ENCODE measurements around the gene MOCS1.

MOCS1 gene

DNA sequence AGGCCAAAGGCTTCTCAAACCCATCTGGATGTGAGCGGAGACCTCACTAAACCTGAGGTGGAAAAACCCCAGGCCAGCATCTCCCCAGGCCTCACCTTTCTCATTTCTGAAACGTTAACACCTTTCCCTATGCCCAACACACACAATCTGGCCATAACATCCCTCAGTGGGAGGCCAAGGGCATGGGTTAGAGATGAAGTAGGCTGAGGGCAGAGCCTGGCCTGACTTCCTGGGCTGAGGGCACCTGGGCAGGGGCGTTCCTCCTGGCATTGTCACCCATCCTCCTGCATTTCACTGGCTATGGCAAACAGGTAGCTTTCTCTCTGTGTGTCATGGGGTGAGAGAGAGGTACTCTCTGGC lies 8.4 kb downstream of the MOCS1 start:
- in situ Hi-C loops (cut with MboI; ENCODE audit: low sequenced_read_pairs): no loop called here

DNA sequence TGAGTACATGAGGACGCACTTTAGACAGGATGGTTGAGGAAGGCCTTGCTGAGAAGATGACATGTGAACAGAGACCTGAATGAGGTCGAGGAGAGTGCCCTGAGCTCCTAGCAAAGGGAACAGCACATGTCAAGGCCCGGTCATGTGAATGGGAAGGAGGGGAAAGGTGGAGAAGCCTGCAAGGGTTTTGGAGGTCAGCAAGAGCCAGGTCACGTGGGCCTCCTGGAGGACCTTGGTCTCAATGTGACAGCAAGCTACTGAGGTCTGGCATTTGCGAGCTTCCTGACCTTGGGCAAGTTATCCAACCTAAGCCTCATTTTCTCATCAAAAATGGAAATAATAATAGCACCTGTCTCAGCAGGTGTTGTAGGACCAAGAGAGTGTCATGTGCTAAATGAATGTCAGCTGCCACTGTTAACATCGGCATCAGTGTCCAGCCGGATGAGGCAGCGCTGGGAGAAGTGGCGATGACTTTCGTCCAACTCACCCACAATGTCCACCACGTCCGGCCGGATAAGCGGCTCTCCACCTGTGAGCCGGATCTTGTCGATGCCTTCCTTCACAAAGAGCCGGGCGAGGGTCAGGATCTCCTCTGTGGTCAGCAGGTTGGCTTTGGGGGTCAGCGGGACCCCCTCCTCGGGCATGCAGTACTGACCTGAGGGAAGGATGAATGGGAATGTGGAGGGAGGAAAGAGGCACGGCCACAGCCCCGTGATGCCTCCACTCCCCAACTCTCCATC lies 8.9 kb downstream of the MOCS1 start:
- in situ Hi-C loops (cut with MboI; ENCODE audit: low sequenced_read_pairs): no loop called here

DNA sequence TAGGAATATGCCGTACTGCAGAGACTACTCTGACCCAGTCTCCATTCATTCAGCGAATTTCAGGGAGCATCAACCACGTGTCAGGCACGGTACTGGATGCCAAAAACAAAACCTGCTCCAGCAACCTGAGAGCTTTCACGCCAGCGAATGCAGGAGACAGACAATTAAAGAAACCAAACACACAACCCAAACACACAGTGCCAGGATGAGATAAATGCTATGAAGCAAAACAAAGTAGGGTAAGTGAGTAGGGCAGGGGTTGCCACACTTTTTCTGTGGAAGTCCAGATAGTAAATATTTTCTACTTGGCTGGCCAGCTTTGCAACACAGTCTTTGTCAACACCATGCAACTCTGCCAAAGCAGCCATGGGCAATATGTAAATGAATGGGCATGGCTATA lies 10.0 kb downstream of the MOCS1 start:
- in situ Hi-C loops (cut with MboI; ENCODE audit: low sequenced_read_pairs): no loop called here

DNA sequence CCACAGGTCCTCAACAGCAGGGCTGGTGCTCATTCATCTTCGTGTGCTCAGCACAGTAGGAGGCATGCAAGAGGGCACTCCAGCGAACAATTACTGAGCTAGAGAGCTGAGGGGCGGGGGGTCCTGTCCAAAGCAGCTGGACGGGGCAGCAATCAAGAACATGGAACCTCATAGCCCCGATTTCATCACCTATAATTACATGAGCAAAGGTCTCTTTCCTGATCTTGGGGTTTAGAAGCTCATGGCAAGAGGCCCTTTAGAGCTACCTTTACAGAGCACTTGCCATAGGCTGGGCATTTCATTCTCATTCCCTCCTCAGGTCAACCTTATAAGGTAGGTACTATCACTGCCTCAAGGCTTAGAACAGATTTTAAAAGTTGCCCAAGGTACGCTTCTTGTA lies 10.4 kb downstream of the MOCS1 start:
- in situ Hi-C loops (cut with MboI; ENCODE audit: low sequenced_read_pairs): no loop called here

DNA sequence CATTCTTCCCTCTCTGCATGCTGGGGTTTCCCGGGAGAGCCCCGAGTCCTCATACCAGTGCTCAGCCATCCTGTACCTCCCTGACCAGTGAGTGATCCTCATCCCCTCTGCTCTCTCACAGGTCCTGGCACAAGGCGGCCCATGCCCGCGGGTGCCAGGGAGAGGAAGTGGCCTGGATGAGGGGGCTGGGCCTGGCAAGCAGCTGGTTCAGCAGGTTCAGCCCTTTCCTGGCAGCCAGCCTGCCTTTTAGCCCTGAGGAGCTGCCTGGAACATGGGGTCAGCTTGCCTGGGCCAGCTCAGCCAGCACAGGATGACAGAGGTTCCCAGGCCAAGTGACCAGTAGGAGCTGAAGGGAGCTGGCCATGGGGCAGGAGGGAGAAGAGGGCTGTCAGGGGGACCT lies 10.9 kb downstream of the MOCS1 start:
- in situ Hi-C loops (cut with MboI; ENCODE audit: low sequenced_read_pairs): no loop called here

DNA sequence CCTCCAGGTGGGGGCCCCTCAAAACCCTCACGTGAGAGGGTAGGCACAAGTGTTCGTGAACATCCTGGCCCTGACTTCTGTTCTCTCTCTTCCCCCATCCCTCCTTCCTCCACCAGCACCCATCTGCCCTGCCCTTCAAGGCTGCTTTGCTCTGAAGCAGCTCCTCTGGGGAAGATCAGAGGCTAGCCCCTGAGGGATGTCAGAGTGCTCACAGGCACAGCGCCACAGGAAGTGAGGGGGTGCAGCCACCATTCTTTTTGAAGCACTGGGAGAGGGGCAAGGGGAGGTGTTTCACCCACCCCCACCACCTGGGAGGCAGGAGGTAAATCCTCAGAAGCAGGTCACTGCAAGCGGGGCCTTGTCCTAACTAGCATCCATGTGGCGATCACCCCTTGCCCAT lies 11.4 kb downstream of the MOCS1 start:
- in situ Hi-C loops (cut with MboI; ENCODE audit: low sequenced_read_pairs): no loop called here

DNA sequence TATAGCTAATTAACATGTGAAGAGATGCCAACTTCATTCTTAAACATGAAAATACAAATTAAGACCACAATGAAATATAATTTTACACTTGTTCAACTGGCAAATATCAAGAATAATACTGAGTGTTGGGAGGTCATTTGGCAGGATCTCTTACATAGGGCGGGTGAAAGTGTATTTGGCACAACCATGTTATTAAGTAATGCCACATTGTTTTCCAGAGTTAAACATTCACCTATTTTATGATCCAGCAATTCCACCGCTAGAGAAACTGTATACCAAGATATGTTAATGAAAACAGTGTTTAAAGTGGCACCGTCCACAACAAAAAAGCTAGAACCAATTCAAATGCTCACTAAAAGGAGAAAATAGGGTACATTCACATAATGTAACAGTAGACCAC lies 14.1 kb downstream of the MOCS1 start:
- in situ Hi-C loops (cut with MboI; ENCODE audit: low sequenced_read_pairs): no loop called here

DNA sequence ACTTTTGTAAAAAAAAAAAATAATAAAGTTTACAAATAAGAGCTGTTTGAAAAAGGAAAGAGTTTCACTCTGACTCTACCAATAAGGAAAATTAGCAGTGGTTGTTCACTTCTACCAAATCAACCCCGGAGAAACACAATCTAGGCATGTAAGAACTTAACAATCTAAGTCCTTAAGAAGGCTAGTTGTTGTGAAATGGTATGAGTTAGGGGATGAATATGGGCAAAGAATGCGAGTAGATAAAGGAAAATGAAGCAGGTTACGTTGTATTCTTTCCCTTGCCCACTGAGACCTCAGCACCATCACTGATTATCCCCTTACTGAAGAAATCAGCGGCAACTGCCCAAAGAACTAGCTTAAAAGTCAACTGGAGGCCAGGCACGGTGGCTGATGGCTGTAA lies 15.4 kb downstream of the MOCS1 start:
- in situ Hi-C loops (cut with MboI; ENCODE audit: low sequenced_read_pairs): no loop called here

DNA sequence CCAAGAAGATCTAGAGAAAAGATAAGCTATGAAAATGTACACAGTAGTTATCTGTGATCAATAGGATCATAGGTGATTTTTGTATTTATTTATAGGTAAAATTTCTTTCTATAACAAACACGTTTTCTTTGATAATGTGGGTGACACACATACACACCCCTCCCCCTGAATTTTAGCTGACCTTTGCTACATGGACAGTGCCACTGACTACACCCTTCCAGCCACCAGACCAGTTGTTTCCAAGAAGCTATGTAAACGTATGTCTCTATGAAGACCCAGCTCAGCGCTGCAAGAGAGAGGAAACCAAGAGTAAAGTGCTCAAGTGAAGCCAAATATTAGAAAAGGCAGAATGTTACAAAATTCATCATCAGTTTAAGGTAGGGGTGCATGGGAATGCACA lies 16.3 kb downstream of the MOCS1 start:
- in situ Hi-C loops (cut with MboI; ENCODE audit: low sequenced_read_pairs): no loop called here

DNA sequence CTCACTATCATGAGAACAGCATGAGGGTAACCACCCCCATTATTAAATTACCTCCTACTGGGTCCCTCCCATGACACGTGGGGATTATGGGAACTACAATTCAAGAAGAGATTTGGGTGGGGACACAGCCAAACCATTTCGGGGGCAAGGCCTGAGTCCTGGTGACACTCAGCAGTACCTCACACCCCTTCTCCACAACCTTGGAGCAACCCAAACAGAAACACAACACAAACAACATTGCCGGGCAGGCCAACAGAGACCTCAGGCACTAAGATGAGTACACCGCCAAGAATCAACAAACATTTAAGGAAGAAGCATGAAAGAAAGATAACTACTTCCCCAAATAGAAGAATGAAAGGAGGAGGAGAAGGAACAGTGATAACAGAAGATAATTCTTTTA lies 16.9 kb downstream of the MOCS1 start:
- in situ Hi-C loops (cut with MboI; ENCODE audit: low sequenced_read_pairs): no loop called here

DNA sequence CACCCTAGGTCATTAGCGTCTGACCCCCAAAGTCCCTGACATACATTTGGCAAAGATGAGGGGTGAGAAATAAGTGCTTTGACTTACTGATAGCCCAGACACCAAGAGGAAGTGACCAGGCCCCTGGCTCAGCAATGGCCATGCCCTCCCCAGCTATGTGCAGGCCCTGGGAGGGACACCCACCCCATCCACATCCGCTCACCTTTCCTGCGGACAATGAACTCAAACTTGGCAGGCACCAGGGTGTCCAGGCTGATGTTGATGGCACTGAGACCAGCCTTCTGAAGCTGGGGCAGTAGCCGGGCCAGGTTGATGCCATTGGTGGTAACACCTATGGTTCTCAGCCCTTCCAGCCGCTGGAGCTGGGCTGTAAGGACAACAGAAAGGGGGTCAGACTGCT lies 18.4 kb downstream of the MOCS1 start:
- in situ Hi-C loops (cut with MboI; ENCODE audit: low sequenced_read_pairs): no loop called here

DNA sequence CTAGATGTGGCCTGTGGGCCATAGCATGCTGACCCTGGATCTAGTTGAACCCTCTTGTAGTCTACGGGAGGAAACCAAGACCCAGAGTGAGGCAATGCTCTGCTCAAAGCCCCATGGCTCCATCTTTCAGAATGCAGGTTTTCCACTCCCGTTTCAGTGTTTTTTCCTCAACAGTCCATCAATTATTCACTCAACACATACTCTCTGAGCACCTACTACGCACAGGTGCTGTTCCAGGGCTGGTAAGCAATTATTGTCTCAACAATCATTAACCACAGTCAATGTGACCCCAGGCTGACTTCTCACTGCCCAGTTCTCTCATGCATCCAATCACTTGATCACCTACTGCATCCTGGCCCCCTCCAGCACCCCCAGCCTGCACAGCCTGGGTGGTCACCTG lies 20.0 kb downstream of the MOCS1 start:
- in situ Hi-C loops (cut with MboI; ENCODE audit: low sequenced_read_pairs): no loop called here

DNA sequence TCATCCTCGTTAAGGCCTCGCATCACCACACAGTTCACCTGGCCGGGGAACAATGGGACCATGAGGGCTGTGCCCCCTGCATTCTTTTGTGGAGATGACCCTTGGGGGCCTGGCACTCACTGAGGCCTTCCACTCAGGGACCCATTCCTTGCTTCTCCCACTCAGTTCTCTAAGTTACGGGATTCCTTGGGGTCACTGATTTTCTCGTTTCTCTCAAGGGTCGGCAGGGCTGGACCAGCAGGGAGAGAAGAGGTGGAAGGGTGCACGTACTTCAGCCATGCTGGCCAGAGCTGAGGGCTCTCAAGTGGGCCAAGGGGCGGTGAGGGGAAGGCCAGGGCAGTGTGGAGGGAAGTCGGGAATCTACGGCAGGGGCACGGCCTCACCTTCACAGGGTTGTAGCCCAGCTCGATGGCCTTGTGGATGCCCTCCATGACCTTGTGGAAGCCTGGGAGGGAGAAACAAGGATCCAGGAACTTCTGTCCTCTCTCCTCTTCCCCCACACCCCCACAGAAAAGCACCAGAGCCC lies 20.8 kb downstream of the MOCS1 start:
- in situ Hi-C loops (cut with MboI; ENCODE audit: low sequenced_read_pairs): no loop called here

DNA sequence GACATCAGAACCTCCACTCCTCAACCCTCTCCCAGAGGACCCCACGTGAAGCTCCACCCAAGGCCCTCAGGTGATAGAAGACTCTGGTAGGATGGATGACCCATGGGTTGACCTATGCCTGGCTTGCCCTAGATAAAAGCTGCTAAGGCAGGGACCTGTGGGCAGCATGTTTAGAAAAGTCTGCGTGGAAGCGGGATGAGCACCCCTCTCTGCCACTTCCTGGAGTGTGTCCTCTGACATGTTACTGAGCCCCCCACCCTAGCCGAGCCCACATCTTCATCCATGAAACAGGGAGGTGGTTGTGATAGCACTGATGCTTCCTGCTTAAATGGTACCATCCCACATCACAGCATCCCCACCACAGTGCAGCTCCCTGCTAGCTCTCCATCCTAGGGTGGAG lies 21.8 kb downstream of the MOCS1 start:
- in situ Hi-C loops (cut with MboI; ENCODE audit: low sequenced_read_pairs): no loop called here

DNA sequence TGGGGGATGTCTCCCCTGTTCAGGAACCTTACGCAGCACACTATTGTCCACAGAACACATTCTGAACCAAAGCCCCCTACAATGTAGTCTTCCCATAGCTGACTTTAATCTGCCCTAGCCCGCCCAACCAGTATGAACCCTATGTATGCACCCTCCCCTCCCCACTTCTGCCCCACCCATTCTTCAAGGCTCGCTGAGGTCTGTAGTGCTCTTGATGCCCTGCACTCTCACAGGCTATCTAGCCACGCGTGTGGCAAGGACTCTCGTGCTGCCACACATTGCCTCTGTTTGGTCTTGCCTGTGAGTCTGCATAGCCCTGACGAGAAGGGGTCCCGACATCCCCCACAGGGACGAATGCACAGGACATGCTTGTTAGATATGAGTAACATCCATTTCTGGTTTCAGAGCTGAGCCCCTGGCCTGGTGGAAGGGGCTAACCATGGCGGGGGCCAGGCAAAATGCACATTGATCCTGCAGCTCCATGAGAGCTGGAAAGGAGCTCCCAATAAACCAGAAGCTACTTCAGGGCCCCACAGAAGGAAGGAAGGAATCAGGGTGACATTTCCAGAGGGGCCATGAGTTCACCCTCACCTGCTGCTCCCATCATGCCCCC lies 22.6 kb downstream of the MOCS1 start:
- in situ Hi-C loops (cut with MboI; ENCODE audit: low sequenced_read_pairs): no loop called here

DNA sequence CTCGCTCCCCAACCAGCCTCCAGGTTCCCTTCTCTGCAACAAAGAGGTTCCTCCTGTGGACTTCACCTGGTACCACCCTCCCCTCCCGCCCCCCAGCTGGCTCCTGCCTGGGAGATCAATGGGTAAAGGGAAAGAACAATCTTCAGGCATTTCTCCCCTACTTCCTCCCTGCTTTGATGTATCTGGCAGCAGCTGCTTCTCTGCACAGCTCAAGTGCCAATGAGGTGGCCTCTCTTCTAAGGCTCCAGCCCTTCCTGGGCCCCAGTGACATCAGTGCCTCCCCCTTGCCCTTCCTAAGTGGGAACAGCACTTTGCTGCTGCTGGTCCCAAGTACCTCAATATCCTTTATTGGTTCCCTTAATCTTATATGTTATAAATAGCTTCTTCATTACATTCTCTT lies 23.5 kb downstream of the MOCS1 start:
- in situ Hi-C loops (cut with MboI; ENCODE audit: low sequenced_read_pairs): no loop called here

DNA sequence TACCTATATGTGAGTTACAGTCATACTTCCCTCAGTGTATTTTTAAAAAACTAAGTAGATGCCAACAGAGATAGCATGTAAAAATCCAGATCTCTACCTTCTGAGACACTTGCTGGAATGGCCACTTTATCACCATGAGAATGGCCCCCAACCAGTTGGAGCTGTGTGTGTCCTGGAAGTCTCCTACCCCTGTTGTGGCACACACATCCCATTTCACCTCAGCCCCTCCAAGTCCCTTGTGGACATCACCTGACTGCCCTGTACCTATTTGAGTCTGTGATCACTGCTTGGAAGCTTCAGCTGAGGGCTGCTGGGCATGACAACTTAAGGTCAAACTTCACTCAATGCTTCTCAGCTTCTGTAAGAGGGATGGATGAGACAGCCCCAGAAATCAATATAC lies 24.1 kb downstream of the MOCS1 start:
- in situ Hi-C loops (cut with MboI; ENCODE audit: low sequenced_read_pairs): no loop called here

DNA sequence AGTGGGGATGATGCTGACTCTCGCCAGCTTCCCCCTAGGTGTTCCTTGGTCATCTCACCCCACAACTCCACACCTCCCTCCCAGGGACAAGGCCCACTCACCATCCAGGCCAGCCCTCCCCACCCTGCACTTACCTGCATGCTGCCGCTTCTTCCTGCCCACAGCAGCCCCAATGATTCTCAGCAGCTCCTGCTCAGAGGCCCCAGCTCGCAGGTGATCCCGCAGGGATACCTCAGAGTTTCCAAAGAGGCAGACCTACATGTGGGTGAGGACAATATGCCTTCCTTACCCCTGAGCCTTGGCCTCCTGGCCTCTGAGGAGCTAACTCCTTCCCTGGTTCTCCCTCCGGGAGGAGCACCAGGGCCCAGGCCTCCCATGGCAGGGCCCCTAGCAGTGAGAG lies 24.6 kb downstream of the MOCS1 start:
- in situ Hi-C loops (cut with MboI; ENCODE audit: low sequenced_read_pairs): no loop called here

DNA sequence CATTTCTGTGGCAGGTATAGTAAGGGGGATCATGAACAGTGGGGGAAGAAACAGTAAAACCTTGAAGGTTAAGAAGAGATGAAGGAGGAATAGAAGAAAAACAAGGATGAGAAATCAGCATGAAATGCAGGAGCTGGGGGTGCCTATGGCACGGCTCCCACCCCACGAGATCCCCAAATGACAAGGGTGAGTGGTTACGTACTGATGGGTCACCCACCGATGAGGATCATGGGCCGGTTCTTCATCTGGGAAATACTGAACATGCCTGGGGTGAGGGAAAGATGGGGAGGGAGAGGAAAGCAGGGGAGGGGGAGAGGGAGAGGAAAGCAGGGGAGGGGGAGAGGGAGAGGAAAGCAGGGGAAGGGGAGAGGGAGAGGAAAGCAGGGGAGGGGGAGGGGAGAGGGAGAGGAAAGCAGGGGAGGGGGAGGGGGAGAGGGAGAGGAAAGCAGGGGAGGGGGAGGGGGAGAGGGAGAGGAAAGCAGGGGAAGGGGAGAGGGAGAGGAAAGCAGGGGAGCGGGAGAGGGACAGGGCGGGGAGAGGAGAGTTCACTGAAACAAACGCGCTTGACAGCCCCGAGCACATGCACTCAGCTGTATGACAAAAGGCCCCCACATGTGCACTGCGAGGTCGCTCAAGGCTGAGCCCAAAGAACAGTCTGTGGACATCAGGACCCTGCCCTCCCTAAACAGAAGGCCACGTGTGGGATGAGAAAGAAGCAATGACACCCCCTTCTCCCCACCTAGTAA lies 25.3 kb downstream of the MOCS1 start:
- in situ Hi-C loops (cut with MboI; ENCODE audit: low sequenced_read_pairs): no loop called here

DNA sequence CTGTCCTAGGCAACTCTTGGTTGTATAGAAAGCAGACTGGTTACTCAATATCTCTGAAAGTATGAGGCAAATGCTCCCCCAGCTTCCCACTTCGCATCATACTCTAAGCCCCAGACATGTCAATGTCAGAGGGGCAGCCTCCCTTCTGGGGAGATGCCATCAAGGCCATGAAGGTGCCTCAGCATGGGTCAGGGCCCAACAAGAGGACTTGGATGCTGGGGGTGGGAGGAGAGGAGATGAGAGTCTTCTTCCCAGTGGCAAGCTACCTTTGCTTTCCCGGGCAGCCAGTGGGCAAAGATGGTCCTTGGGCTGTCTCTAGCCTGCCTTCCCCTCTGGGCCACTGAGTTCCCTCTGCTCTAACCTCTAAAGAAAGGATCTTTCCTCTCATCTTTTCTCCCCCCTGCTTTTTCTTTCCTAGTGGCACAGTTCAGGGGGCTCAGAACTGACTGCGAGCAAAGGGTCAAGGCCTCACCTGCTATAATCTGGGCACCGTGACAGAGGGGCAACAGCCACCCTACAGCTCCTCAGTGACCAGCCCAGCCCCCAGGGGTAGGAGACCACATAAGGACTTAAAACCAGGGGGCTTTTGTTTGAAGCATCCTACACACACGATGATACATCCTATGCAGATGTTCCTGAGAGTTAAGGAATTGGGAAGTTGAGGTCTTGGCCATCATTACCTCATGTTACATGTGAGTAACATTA lies 26.2 kb downstream of the MOCS1 start:
- in situ Hi-C loops (cut with MboI; ENCODE audit: low sequenced_read_pairs): no loop called here

DNA sequence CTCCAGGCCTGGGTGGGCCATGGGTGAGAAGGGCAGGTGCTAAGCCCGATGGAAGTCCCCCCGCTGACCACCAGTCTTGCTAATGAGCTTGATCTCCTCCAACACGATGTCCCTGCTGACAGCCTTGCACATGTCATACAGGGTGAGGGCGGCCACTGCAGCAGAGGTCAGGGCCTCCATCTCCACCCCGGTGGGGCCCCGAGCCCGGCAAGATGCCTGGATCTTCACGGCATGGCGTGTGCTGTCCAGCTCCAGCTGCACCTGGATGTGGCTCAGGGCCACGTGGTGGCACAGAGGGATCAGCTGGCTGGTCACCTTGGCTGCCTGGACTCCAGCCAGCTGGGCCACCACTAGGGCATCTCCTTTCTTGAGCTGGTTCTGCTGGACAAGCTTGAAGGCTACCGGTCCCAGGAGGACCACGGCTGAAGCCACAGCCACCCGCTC lies 27.9 kb downstream of the MOCS1 start:
- in situ Hi-C loops (cut with MboI; ENCODE audit: low sequenced_read_pairs): no loop called here

DNA sequence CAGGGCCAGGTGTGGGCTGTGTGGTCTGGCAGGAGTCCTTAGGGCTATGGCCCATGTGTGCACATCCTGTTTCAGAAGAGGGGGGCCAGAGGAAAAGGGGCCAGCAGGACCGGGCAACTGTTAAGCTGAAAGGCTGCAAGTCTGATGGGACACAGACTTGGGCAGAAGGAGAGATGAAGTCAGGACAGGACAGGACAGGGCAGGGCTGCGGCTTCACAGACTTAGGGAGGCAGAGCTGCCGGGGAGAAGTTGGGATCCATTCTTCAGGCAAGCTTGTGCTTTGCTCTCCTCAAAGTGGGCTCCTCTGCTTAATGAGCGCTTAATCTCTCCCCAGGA lies 28.7 kb downstream of the MOCS1 start:
- in situ Hi-C loops (cut with MboI; ENCODE audit: low sequenced_read_pairs): no loop called here

Measured in HL-60/S4 treated with retinoic acid at 250 ng/mL for 4 days and 3 days (cell line).